ENCODE measurements around the gene SRSF9. TPM values are rescaled to one million over a fixed set of nuclear protein-coding genes. Genes with fewer than 3 reads are reported as not detected.
A peak's percentile ranks its signal among the peaks of the same experiment; 100 is the strongest.
"Not testable (repeated sequence)": the region's sequence is repeated elsewhere in the genome, so short reads cannot be mapped to it uniquely, and the experiment has no call there.

The SRSF9 gene
- total and polyA plus RNA-seq, 12 donors: 25.4 to 54.7 (median 32.0) TPM

DNA sequence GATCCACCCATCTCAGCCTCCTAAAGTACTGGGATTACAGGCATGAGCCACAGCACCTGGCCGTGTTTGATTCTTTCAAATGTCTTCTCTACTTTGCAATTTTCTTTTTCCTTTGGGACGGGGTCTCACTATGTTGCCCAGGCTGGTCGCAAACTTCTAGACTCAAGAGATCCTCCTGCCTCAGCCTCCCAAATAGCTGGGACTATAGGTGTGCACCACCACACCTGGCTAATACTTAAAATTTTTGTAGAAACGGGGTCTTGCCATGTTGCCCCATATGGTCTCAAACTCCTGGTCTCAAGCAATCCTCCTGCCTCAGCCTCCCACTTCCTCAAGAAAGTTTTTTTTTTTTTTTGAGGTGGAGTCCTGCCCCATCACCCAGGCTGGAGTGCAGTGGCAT, 21.6 kb downstream of the SRSF9 start:
- TF ChIP-seq, protein P1, sequence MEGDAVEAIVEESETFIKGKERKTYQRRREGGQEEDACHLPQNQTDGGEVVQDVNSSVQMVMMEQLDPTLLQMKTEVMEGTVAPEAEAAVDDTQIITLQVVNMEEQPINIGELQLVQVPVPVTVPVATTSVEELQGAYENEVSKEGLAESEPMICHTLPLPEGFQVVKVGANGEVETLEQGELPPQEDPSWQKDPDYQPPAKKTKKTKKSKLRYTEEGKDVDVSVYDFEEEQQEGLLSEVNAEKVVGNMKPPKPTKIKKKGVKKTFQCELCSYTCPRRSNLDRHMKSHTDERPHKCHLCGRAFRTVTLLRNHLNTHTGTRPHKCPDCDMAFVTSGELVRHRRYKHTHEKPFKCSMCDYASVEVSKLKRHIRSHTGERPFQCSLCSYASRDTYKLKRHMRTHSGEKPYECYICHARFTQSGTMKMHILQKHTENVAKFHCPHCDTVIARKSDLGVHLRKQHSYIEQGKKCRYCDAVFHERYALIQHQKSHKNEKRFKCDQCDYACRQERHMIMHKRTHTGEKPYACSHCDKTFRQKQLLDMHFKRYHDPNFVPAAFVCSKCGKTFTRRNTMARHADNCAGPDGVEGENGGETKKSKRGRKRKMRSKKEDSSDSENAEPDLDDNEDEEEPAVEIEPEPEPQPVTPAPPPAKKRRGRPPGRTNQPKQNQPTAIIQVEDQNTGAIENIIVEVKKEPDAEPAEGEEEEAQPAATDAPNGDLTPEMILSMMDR (IDR thresholded peaks at IDR 0.05): no peak
- DNase-seq: no peak
- intact Hi-C loops (cut with DNase I): no loop called here
- peaks cover 4 to 38% (median 24%) of the 10 kb centered on the region in 9 donors for H3K4me1 ChIP-seq
- no peak for ATAC-seq
- no peaks in the 10 kb centered on the region for H3K27me3 ChIP-seq
- 95 to 96% methylated on average over 4 of the region's 4 CpGs for WGBS, 2 donors
- peaks cover 0 to 67% (median 21%) of the 10 kb centered on the region in 9 donors for H3K36me3 ChIP-seq
- H3K9me3 ChIP-seq: no peaks in the 10 kb centered on the region
- no peak overlapping the region for H3K4me3 ChIP-seq
- no peak overlapping the region for H3K27ac ChIP-seq

GRCh38 chr12:120446844-120447178, 22.7 kb downstream of the SRSF9 start:
- intact Hi-C loops (cut with DNase I): not testable (repeated sequence)
- H3K36me3 ChIP-seq: peaks cover 0 to 69% (median 29%) of the 10 kb centered on the region in 9 donors

DNA sequence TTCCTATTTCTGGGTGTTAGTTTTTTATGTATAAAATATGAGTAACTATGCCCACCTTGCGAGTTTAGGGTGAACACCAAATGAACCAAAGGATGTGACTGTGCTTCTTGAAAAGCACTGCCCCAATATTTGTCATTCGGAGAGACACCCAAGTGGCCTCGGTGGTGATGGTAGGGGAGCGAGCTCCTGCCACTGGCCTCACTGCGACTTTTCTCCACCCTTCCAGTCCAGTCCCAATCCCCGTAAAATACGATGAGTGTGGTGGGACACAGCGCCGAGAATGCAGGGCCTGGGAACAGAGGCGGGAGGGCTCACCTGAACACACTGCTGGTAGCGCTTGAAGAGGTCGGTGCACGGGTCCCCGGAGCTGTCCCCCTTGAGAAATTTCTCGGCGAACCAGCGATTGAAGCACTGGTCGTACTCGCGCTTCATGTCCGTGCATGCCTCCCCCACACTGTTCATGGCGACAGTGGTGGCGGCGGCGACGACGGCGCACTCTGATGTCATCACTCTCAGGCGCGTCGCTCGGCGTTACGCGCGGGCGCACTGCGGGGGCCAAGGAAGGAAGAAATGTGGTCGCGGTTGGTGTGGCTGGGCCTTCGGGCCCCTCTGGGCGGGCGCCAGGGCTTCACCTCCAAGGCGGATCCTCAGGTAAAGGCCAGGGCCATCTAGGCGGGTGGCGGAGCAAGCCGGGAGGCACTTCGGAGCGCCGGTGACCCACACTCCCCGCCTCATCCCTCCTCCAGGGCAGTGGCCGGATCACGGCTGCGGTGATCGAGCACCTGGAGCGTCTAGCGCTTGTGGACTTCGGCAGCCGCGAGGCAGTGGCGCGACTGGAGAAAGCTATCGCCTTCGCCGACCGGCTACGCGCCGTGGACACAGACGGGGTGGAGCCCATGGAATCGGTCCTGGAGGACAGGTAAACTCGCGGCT, 23.4 kb downstream of the SRSF9 start, which contains the start of the genes GATC and TRIAP1:
TSS of gene GATC (plus strand) at position 534 of the 933 bp plus-strand sequence. CDS start at position 571, 37 bp downstream.
TSS of gene TRIAP1 (minus strand) at position 474 of the 933 bp plus-strand sequence. CDS start at position 462, 12 bp downstream.
- Histone ChIP-seq H3K4me3 (peak within 1 kb of the TSS; percentile 72 to 100 (median 94)), H3K27me3 (no peaks in the 10 kb centered on the region), H3K4me1 (peaks cover 4 to 41% (median 24%) of the 10 kb centered on the region in 9 donors), H3K27ac (peak within 1 kb of the TSS; percentile 58 to 93 (median 88)), H3K36me3 (peaks cover 0 to 69% (median 29%) of the 10 kb centered on the region in 9 donors), H3K9me3 (no peaks in the 10 kb centered on the region)
- TF ChIP-seq, protein P1 (IDR thresholded peaks at IDR 0.05): no peak
- intact Hi-C loops (cut with DNase I): no loop called here
- 0% methylated on average over 73 of the region's 73 CpGs for WGBS, 2 donors
- peak; percentile 97 to 99 (median 99) for ATAC-seq
- DNase-seq: peak; percentile 84 to 86

More at GRCh38 chr12:120446844-120447178, 22.7 kb downstream of the SRSF9 start:
- DNase-seq, H3K27me3 ChIP-seq, H3K9me3 ChIP-seq: not testable (repeated sequence)
- Histone ChIP-seq H3K27ac (peak overlapping the region; percentile 58 to 93 (median 88)), H3K4me1 (peaks cover 4 to 41% (median 24%) of the 10 kb centered on the region in 9 donors), H3K4me3 (peak overlapping the region; percentile 72 to 100 (median 94))
- WGBS, 2 donors: 6 to 9% methylated on average over 17 of the region's 17 CpGs
- peak in 1 of 8 donors; percentile 2 for ATAC-seq

DNA sequence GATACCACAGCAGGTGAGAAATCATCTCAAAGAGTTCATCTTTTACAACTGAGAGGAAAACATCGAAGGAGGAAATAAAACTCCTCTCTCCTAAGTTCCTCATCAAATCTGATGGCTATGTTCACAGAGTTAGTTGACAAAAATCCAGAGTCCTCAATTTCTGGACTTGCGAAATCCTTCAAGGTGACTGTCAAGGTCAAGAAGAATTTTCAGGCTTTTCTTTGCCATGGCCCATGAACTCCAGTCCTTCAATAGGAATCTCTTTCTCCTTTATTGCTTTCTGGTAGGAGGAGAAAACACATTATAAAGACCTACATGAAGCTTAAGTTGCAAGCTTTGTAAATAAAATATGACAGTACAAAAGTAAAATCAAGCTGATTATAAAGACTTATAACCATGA, 24.9 kb downstream of the SRSF9 start:
- DNase-seq (no peak), ATAC-seq (no peak)
- intact Hi-C loops (cut with DNase I): no loop called here
- Histone ChIP-seq H3K27me3 (no peaks in the 10 kb centered on the region), H3K9me3 (no peaks in the 10 kb centered on the region), H3K27ac (peak overlapping the region in 1 of 10 donors; percentile 9), H3K36me3 (peaks cover 0 to 71% (median 19%) of the 10 kb centered on the region in 9 donors), H3K4me1 (peaks cover 4 to 52% (median 29%) of the 10 kb centered on the region in 9 donors), H3K4me3 (no peak overlapping the region)
- TF ChIP-seq, protein P1 (IDR thresholded peaks at IDR 0.05): no peak
- 86 to 93% methylated on average over 2 of the region's 2 CpGs for WGBS, 2 donors

Measured in heart right ventricle (tissue), 16 donors.